GM23338 (cell line): ENCODE data around the gene MTMR3.

Experiments
- CREB1 ChIP-seq: fragments of 250-450 bp; sonication (Bioruptor Pico); IDR thresholded peaks from 2 replicates; pipeline ENCODE4 v1.5.0; 2020; ENCODE audit warnings: low read depth, mild to moderate bottlenecking, moderate library complexity
- EZH2 ChIP-seq: fragments of 200-600 bp; sonication (generic); IDR thresholded peaks from one replicate; pipeline ENCODE4 v1.8.0; 2017; ENCODE audit warnings: antibody characterized with exemption, mild to moderate bottlenecking, low read depth; ENCODE audit not compliant: unreplicated experiment
- EZH2phosphoT487 ChIP-seq: fragments of 200-600 bp; sonication (generic); IDR thresholded peaks from one replicate; pipeline ENCODE4 v1.8.1; 2018; ENCODE audit warnings: antibody characterized with exemption; ENCODE audit not compliant: unreplicated experiment
- JUNB ChIP-seq: IDR thresholded peaks from one replicate; pipeline ENCODE4 v1.6.1; 2016; ENCODE audit warnings: antibody characterized with exemption; ENCODE audit not compliant: unreplicated experiment
- NANOG ChIP-seq: IDR thresholded peaks from 2 replicates; pipeline ENCODE4 v1.6.1; 2016; ENCODE audit warnings: antibody characterized with exemption, borderline replicate concordance
- POLR2AphosphoS5 ChIP-seq: IDR thresholded peaks from 2 replicates; pipeline ENCODE4 v1.6.1; 2016; ENCODE audit warnings: antibody characterized with exemption, low read depth
- STAT1 ChIP-seq: IDR thresholded peaks from one replicate; pipeline ENCODE4 v1.6.1; 2016; ENCODE audit warnings: antibody characterized with exemption; ENCODE audit not compliant: unreplicated experiment
- ZNF114 ChIP-seq: fragments of 250-450 bp; sonication (Bioruptor Pico); IDR thresholded peaks from 2 replicates; pipeline ENCODE4 v1.5.0; 2020; ENCODE audit warnings: mild to moderate bottlenecking, moderate library complexity
- ZNF331 ChIP-seq: fragments of 250-450 bp; sonication (Bioruptor Pico); IDR thresholded peaks from 2 replicates; pipeline ENCODE4 v1.5.0; 2020; ENCODE audit warnings: low read depth, mild to moderate bottlenecking, moderate library complexity
- TF ChIP-seq, protein P1 (sequence below), 2 experiments: fragments of 200-600 bp in 1 of 2; sonication (generic) in 1 of 2; conservative IDR thresholded peaks; 2 replicates each; pipeline versions ENCODE4 v1.5.1 to v1.6.1; 2016 to 2017; ENCODE audit warnings: antibody characterized with exemption in 2 of 2, low read depth in 2 of 2, mild to moderate bottlenecking in 2 of 2, moderate library complexity in 1 of 2
- TF ChIP-seq, protein P2 (sequence below): IDR thresholded peaks from one replicate; pipeline ENCODE4 v1.6.1; 2018; ENCODE audit warnings: antibody characterized with exemption; ENCODE audit not compliant: unreplicated experiment
- TF ChIP-seq, protein P3 (sequence below): IDR thresholded peaks from 2 replicates; pipeline ENCODE4 v1.6.1; 2016; ENCODE audit warnings: antibody characterized with exemption

DNA sequence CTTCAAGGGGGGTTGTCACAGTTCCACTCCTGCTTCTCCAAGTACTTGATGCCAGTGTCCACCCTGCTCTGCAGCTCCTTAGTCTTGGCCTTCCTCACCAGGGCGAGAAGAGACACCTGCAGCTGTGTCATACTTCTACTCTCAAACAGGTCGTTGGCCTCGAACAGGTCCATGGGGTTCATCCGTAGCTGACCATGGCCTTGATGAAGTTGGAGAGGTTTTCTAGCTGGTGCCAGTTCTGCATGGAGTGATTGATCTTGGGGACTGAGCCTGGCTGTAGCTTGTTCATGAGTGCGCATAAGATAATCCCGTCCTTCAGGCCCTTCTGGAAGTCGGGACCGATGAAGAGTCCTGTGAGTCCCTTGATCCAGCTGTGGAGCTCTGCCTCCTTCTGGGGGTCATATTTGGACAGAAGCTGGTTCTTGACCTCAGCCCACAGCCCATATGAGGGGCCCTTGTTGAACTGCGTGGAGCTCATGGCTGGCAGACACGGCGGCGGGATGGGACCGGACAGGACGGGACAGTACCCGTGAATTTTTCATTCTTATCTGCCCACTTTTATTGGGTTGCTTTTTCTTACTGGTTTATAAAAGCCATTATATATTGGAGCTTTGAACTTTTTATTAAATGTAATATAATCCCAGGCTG, 163.9 kb downstream of the MTMR3 start:
- TF ChIP-seq, protein P1, sequence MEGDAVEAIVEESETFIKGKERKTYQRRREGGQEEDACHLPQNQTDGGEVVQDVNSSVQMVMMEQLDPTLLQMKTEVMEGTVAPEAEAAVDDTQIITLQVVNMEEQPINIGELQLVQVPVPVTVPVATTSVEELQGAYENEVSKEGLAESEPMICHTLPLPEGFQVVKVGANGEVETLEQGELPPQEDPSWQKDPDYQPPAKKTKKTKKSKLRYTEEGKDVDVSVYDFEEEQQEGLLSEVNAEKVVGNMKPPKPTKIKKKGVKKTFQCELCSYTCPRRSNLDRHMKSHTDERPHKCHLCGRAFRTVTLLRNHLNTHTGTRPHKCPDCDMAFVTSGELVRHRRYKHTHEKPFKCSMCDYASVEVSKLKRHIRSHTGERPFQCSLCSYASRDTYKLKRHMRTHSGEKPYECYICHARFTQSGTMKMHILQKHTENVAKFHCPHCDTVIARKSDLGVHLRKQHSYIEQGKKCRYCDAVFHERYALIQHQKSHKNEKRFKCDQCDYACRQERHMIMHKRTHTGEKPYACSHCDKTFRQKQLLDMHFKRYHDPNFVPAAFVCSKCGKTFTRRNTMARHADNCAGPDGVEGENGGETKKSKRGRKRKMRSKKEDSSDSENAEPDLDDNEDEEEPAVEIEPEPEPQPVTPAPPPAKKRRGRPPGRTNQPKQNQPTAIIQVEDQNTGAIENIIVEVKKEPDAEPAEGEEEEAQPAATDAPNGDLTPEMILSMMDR (conservative IDR thresholded peaks at IDR 0.05; ENCODE audit: low read depth in 2 of 2), result no peak
- TF ChIP-seq, protein P2, sequence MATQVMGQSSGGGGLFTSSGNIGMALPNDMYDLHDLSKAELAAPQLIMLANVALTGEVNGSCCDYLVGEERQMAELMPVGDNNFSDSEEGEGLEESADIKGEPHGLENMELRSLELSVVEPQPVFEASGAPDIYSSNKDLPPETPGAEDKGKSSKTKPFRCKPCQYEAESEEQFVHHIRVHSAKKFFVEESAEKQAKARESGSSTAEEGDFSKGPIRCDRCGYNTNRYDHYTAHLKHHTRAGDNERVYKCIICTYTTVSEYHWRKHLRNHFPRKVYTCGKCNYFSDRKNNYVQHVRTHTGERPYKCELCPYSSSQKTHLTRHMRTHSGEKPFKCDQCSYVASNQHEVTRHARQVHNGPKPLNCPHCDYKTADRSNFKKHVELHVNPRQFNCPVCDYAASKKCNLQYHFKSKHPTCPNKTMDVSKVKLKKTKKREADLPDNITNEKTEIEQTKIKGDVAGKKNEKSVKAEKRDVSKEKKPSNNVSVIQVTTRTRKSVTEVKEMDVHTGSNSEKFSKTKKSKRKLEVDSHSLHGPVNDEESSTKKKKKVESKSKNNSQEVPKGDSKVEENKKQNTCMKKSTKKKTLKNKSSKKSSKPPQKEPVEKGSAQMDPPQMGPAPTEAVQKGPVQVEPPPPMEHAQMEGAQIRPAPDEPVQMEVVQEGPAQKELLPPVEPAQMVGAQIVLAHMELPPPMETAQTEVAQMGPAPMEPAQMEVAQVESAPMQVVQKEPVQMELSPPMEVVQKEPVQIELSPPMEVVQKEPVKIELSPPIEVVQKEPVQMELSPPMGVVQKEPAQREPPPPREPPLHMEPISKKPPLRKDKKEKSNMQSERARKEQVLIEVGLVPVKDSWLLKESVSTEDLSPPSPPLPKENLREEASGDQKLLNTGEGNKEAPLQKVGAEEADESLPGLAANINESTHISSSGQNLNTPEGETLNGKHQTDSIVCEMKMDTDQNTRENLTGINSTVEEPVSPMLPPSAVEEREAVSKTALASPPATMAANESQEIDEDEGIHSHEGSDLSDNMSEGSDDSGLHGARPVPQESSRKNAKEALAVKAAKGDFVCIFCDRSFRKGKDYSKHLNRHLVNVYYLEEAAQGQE, result no peak
- TF ChIP-seq EZH2 (no peak), ZNF331 (CRISPR knock-in tag) (no peak), POLR2AphosphoS5 (no peak), EZH2phosphoT487 (no peak), ZNF114 (CRISPR knock-in tag) (no peak), CREB1 (CRISPR knock-in tag) (no peak), NANOG (no peak), JUNB (no peak), STAT1 (no peak)
- TF ChIP-seq, protein P3, sequence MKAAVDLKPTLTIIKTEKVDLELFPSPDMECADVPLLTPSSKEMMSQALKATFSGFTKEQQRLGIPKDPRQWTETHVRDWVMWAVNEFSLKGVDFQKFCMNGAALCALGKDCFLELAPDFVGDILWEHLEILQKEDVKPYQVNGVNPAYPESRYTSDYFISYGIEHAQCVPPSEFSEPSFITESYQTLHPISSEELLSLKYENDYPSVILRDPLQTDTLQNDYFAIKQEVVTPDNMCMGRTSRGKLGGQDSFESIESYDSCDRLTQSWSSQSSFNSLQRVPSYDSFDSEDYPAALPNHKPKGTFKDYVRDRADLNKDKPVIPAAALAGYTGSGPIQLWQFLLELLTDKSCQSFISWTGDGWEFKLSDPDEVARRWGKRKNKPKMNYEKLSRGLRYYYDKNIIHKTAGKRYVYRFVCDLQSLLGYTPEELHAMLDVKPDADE, result no peak
